ENCODE results near the gene WDR70. TPM values are rescaled to one million over a fixed set of nuclear protein-coding genes. Genes with fewer than 3 reads are reported as not detected.
A peak's percentile ranks its signal among the peaks of the same experiment; 100 is the strongest.

Gene WDR70
- total RNA-seq, 6 experiments from 2014 or later, result 8.8 to 13.4 (median 11.3) TPM

- H3K4me3 ChIP-seq, result no peak overlapping the region
- peaks cover 0 to 15% (median 3%) of the 10 kb centered on the region in 4 donors for H3K4me1 ChIP-seq
- no peaks in the 10 kb centered on the region for H3K36me3 ChIP-seq
- H3K9me3 ChIP-seq, result no peaks in the 10 kb centered on the region
- no peak for TF ChIP-seq POLR2A (IDR thresholded peaks at IDR 0.05)
- TF ChIP-seq, protein P1, sequence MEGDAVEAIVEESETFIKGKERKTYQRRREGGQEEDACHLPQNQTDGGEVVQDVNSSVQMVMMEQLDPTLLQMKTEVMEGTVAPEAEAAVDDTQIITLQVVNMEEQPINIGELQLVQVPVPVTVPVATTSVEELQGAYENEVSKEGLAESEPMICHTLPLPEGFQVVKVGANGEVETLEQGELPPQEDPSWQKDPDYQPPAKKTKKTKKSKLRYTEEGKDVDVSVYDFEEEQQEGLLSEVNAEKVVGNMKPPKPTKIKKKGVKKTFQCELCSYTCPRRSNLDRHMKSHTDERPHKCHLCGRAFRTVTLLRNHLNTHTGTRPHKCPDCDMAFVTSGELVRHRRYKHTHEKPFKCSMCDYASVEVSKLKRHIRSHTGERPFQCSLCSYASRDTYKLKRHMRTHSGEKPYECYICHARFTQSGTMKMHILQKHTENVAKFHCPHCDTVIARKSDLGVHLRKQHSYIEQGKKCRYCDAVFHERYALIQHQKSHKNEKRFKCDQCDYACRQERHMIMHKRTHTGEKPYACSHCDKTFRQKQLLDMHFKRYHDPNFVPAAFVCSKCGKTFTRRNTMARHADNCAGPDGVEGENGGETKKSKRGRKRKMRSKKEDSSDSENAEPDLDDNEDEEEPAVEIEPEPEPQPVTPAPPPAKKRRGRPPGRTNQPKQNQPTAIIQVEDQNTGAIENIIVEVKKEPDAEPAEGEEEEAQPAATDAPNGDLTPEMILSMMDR (IDR thresholded peaks at IDR 0.05), result no peak
- intact Hi-C loops (cut with DNase I), result no loop called here
- 44% methylated on average over 5 of the region's 5 CpGs for WGBS (ENCODE audit: insufficient coverage, low coverage, low lambda C conversion rate, missing lambda C conversion rate)
- no peak for ATAC-seq
- H3K27me3 ChIP-seq, result no peaks in the 10 kb centered on the region
- no peak overlapping the region for H3K27ac ChIP-seq
- DNase-seq, result no peak
Observed at GRCh38 chr5:37721447-37721871, 342.3 kb downstream of the WDR70 start.

- DNase-seq (no peak), ATAC-seq (peak in 1 of 4 donors; percentile 56)
- no peaks in the 10 kb centered on the region for H3K9me3 ChIP-seq
- peaks cover 0 to 9% (median 3%) of the 10 kb centered on the region in 4 donors for H3K4me1 ChIP-seq
- H3K36me3 ChIP-seq, result peaks cover 0 to 8% (median 0%) of the 10 kb centered on the region in 4 donors
- 61% methylated on average over 6 of the region's 6 CpGs for WGBS (ENCODE audit: insufficient coverage, low coverage, low lambda C conversion rate, missing lambda C conversion rate)
- H3K27me3 ChIP-seq, result no peaks in the 10 kb centered on the region
- TF ChIP-seq POLR2A (IDR thresholded peaks at IDR 0.05), result no peak
- TF ChIP-seq, protein P1 (IDR thresholded peaks at IDR 0.05), result no peak
- H3K4me3 ChIP-seq, result no peak overlapping the region
- no peak overlapping the region for H3K27ac ChIP-seq
- intact Hi-C loops (cut with DNase I), result no loop called here
Observed at GRCh38 chr5:37722236-37723161, 343.4 kb downstream of the WDR70 start.

DNA sequence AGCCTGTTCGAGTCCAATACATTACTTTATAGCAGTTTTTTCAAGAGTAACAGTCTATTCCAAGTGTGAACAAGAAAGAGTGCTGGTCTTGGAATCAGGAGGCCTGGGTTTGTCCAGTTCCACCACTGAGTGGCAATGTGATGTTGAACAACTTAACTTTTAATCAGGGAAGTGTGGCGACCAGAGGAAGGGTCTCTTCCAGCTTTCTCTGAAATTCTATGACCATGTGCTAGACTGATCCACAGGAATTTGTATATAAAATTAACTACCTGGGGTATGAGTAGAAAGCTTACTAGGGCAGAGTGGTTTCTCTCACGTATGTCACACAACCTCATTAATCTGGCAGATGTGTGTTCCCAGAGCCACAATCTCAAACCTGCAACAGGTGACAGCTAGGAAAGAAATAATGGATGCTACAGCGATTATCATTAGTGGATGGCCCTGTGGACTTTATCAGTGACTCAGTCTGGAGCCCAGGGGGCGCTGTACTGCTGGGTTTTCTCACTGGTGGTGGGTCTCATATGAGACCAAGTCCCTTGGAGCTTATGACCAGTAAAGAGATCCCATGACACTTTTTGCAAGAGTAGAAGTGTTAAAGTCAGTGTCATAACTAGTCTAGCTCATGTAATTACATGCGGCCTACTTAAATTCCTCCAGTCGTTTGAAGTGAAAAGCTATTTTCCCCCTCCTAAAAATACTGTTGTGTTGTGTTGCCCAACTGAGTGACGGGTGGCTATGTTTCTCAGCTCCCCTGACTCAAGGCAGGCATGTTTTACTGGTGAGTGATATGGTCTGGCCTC is 344.2 kb downstream of the WDR70 start:
- Histone ChIP-seq H3K27me3 (no peaks in the 10 kb centered on the region), H3K36me3 (peaks cover 0 to 13% (median 0%) of the 10 kb centered on the region in 4 donors), H3K27ac (no peak overlapping the region), H3K4me1 (peaks cover 0 to under 1% (median 0%) of the 10 kb centered on the region in 4 donors), H3K9me3 (no peaks in the 10 kb centered on the region), H3K4me3 (no peak overlapping the region)
- TF ChIP-seq POLR2A (IDR thresholded peaks at IDR 0.05), result no peak
- TF ChIP-seq, protein P1 (IDR thresholded peaks at IDR 0.05), result peak; percentile 13 to 40 (median 18)
- WGBS (ENCODE audit: insufficient coverage, low coverage, low lambda C conversion rate, missing lambda C conversion rate), result 79% methylated on average over 6 of the region's 8 CpGs
- intact Hi-C loops (cut with DNase I), result no loop called here
- no peak for DNase-seq
- ATAC-seq, result no peak

GRCh38 chr5:37724395-37725125 is 345.4 kb downstream of the WDR70 start:
- no peak for ATAC-seq
- Histone ChIP-seq H3K9me3 (no peaks in the 10 kb centered on the region), H3K27ac (no peak overlapping the region), H3K27me3 (no peaks in the 10 kb centered on the region), H3K36me3 (peaks cover 0 to 13% (median 0%) of the 10 kb centered on the region in 4 donors), H3K4me3 (no peak overlapping the region), H3K4me1 (no peaks in the 10 kb centered on the region)
- TF ChIP-seq, protein P1 (IDR thresholded peaks at IDR 0.05), result no peak
- TF ChIP-seq POLR2A (IDR thresholded peaks at IDR 0.05), result no peak
- DNase-seq, result no peak
- WGBS (ENCODE audit: insufficient coverage, low coverage, low lambda C conversion rate, missing lambda C conversion rate), result 94% methylated on average over 7 of the region's 8 CpGs
- intact Hi-C loops (cut with DNase I), result no loop called here
